Pons (tissue), 1 donor: Measurements from ENCODE around the gene FXYD5.
"Not testable (repeated sequence)": the region's sequence is repeated elsewhere in the genome, so short reads cannot be mapped to it uniquely, and the experiment has no call there.

Experiments used
- DNase-seq: peaks from one replicate; pipeline ENCODE4 v3.0.0-alpha.2; 2016; ENCODE audit warnings: low spot score

FXYD5 gene

GRCh38 chr19:35136977-35137702 is 17.4 kb upstream of the FXYD5 start:
- no peak for DNase-seq

GRCh38 chr19:35138305-35138892 is 16.1 kb upstream of the FXYD5 start, which contains the start of gene FXYD1:
Gene FXYD1, plus strand, starts transcription at chr19:35138824. Its CDS starts 1,256 bp downstream, at chr19:35140080.
- DNase-seq, result no peak

- DNase-seq, result no peak
Measured at GRCh38 chr19:35140207-35140961, 14.2 kb upstream of the FXYD5 start.

GRCh38 chr19:35140962-35141836 is 13.3 kb upstream of the FXYD5 start:
- peak; percentile 88 for DNase-seq

- no peak for DNase-seq
Measured at GRCh38 chr19:35141837-35142605, 12.5 kb upstream of the FXYD5 start.

GRCh38 chr19:35142606-35143230 is 11.8 kb upstream of the FXYD5 start:
- no peak for DNase-seq

GRCh38 chr19:35143231-35143715 is 11.3 kb upstream of the FXYD5 start, which contains the start of gene FXYD7:
Gene FXYD7, plus strand, starts transcription at chr19:35143255. Its CDS starts 79 bp downstream, at chr19:35143334.
- no peak for DNase-seq

- no peak for DNase-seq
Measured at GRCh38 chr19:35143818-35144217, 10.7 kb upstream of the FXYD5 start.

- DNase-seq, result no peak
Measured at GRCh38 chr19:35144259-35144599, 10.3 kb upstream of the FXYD5 start.

- no peak for DNase-seq
Measured at GRCh38 chr19:35144600-35145436, 9.7 kb upstream of the FXYD5 start.

GRCh38 chr19:35146746-35147459 is 7.6 kb upstream of the FXYD5 start:
- DNase-seq, result no peak

- DNase-seq, result no peak
Measured at GRCh38 chr19:35149463-35149862, 5.1 kb upstream of the FXYD5 start.

- no peak for DNase-seq
Measured at GRCh38 chr19:35150445-35150844, 4.1 kb upstream of the FXYD5 start.

GRCh38 chr19:35151273-35152065 is 3.1 kb upstream of the FXYD5 start:
- DNase-seq, result no peak

- DNase-seq, result not testable (repeated sequence)
Measured at GRCh38 chr19:35153129-35153522, 1.4 kb upstream of the FXYD5 start.

GRCh38 chr19:35153701-35154524 is 622 bp upstream of the FXYD5 start:
- no peak for DNase-seq

- no peak for DNase-seq
Measured at GRCh38 chr19:35155441-35155840, 906 bp downstream of the FXYD5 start.
